Activated CD4-positive, alpha-beta T cell treated with anti-CD3 and anti-CD28 coated beads for 36 hours (primary cell): ENCODE data around the gene RGS2. TPM values are rescaled to one million over a fixed set of nuclear protein-coding genes. Genes with fewer than 3 reads are reported as not detected.

Experiments used
- ATAC-seq: fragments of 200-7000 bp; cut with Tn5 transposase; one replicate; pipeline ENCODE4 v1.10.0; 2021; ENCODE audit warnings: mild to moderate bottlenecking, moderate library complexity
- CTCF ChIA-PET: fragments of 350-600 bp; sonication (Branson Sonifier 250); formaldehyde crosslinking; loops from one replicate; lab custom pipeline; 2021; ENCODE audit warnings: antibody characterized with exemption; lab: Charles Lee
- POLR2A ChIA-PET: fragments of 350-600 bp; sonication (Branson Sonifier 250); formaldehyde crosslinking; loops from one replicate; lab custom pipeline; 2021; ENCODE audit warnings: antibody characterized with exemption, inconsistent platforms; lab: Charles Lee
- DNase-seq: peaks from one replicate; pipeline ENCODE4 v3.0.0-alpha.2; 2020
- H3K27ac Mint-ChIP-seq: one replicate; pipeline ENCODE4 v1.8.0; 2021; ENCODE audit warnings: mixed read lengths
- H3K27me3 Mint-ChIP-seq: one replicate; pipeline ENCODE4 v1.8.0; 2021; ENCODE audit warnings: mixed read lengths
- H3K36me3 Mint-ChIP-seq: one replicate; pipeline ENCODE4 v1.8.0; 2021; ENCODE audit warnings: low read depth, mixed read lengths
- H3K4me1 Mint-ChIP-seq: one replicate; pipeline ENCODE4 v1.8.0; 2021; ENCODE audit warnings: mixed read lengths
- H3K4me3 Mint-ChIP-seq: one replicate; pipeline ENCODE4 v1.8.0; 2021; ENCODE audit warnings: mild to moderate bottlenecking, moderate library complexity, mixed read lengths
- H3K9me3 Mint-ChIP-seq: one replicate; pipeline ENCODE4 v1.8.0; 2021; ENCODE audit warnings: low read depth, mixed read lengths
- intact Hi-C, 2 experiments: fragments of 100-400 bp; cut with DNase I in 1 of 2; cut with micrococcal nuclease in 1 of 2; formaldehyde crosslinking; loops; one replicate each; pipeline versions ENCODE4 v1.14.2 to v1.15.1; 2022 to 2024; cut with DNase I, micrococcal nuclease
- total RNA-seq, 2 experiments: library from RNA; stranded (reverse); gene quantifications; one replicate each; pipeline ENCODE4 v1.2.3, GENCODE V29; 2021

The RGS2 gene
- total RNA-seq, 2 experiments from 2014 or later: 5.1 to 5.3 TPM

DNA sequence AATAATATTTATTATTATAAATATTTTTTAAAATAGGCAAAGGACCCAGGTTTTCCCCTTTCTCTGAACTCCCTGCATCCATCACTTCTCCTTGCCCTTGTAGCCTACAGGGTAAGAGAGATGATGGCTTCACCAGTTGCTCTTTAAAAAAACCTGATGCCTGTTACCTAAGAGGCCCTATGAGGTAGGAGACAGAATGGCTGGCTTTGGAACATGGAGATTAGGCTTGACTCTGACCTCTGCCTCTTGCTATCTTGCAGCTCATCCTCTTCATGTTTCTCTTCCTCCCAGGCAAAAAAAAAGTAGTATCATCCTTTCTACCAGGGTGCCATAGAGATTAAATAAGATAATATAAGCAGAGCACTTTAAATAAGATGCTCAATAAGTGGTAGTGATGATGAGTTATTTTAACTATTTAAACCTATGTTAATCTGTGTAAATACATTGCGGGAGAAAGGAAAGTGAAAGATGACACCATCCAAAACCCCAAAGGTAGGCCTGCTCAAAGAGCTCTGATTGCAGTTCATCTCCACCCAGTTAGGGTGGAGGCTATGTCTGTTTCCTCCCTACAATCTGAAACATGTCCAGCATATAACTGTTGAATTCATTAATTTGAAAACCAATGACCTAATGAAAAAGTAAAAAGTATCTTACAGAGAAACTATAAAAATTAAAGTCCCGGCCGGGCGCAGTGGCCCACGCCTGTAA is 51.8 kb downstream of the RGS2 start:
- DNase-seq (no peak), ATAC-seq (no peak)
- Mint-ChIP-seq H3K4me3 (no peak overlapping the region), H3K36me3 (no peaks in the 10 kb centered on the region), H3K4me1 (no peaks in the 10 kb centered on the region), H3K27me3 (no peaks in the 10 kb centered on the region), H3K9me3 (no peaks in the 10 kb centered on the region), H3K27ac (no peak overlapping the region)
- intact Hi-C loops: no loop called here
- ChIA-PET CTCF (interaction anchor here (1.9 to 2.0 kb wide), 2 partner anchors 7 to 9 kb away, joined by 5 to 7 read pairs; no protein-coding TSS in a partner anchor), POLR2A (no interaction called here)

DNA sequence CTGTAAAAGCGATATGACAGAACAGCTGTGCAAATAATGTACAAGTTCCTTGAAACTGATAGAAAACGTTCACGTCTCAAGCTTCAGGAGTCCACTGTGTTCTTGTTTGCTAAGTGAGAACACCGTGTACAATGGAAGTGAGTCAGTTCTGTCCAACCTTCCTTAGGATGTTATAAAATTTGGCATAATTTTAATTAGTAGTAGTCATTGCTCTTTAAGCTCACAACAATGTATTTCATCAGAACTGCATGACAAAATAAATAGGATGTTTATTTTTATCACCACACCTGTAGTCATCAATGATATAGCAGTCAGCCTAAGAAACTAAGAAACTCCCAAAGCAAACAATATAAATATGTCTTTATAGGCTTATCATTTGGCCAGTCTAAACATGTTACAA is 53.0 kb downstream of the RGS2 start:
- CTCF ChIA-PET: interaction anchor here (0.7 to 1.9 kb wide), 2 partner anchors 9 to 47 kb away, joined by 3 to 7 read pairs; no protein-coding TSS in a partner anchor
- POLR2A ChIA-PET: no interaction called here
- no peak overlapping the region for H3K27ac Mint-ChIP-seq
- no peaks in the 10 kb centered on the region for H3K36me3 Mint-ChIP-seq
- no peak overlapping the region for H3K4me3 Mint-ChIP-seq
- H3K9me3 Mint-ChIP-seq: no peaks in the 10 kb centered on the region
- no peaks in the 10 kb centered on the region for H3K27me3 Mint-ChIP-seq
- DNase-seq (no peak), ATAC-seq (no peak)
- H3K4me1 Mint-ChIP-seq: no peaks in the 10 kb centered on the region
- intact Hi-C loops: no loop called here

Other genes starting within 250 kb of the RGS2 start
- 10 to 100 TPM; 12.0 to 13.6 TPM for gene RGS1, start 233.3 kb upstream of the RGS2 start, total RNA-seq
- not detected for gene RGS13, start 172.9 kb upstream of the RGS2 start, total RNA-seq